ENCODE measurements around the gene MRPL22. TPM values are rescaled to one million over a fixed set of nuclear protein-coding genes. Genes with fewer than 3 reads are reported as not detected.

The MRPL22 gene
- total RNA-seq, 1 experiment from 2014 or later, result 68.3 TPM

GRCh38 chr5:154949781-154950180, 8.9 kb downstream of the MRPL22 start:
- TF ChIP-seq YY1 (IDR thresholded peaks at IDR 0.05; ENCODE audit: extremely low read depth, insufficient replicate concordance, low read depth, low read length) (no peak), CEBPB (IDR thresholded peaks at IDR 0.05; ENCODE audit: low read depth) (no peak), REST (IDR thresholded peaks at IDR 0.05; ENCODE audit: low read depth) (no peak), SRF (IDR thresholded peaks at IDR 0.05; ENCODE audit: low read depth) (no peak), EGR1 (IDR thresholded peaks at IDR 0.05; ENCODE audit: low read depth) (no peak), FOSL1 (IDR thresholded peaks at IDR 0.05; ENCODE audit: low read depth) (no peak), ELF1 (IDR thresholded peaks at IDR 0.05; ENCODE audit: borderline replicate concordance, low read depth) (no peak), CTCF (IDR thresholded peaks at IDR 0.05 in 2 of 3, conservative IDR thresholded peaks at IDR 0.05 in 1 of 3; ENCODE audit: borderline replicate concordance in 1 of 3, insufficient read depth in 1 of 3, low read depth in 2 of 3, low read length in 2 of 3) (no peak), ZNF274 (IDR thresholded peaks at IDR 0.05; ENCODE audit: low read depth, low read length) (no peak), POLR2A (IDR thresholded peaks at IDR 0.05; ENCODE audit: borderline replicate concordance, extremely low read depth, insufficient read depth, insufficient read length) (no peak), SP1 (IDR thresholded peaks at IDR 0.05; ENCODE audit: low read depth) (no peak)
- ChIA-PET RAD21 (ENCODE audit: low non-redundant PET in 1 of 2, low total read pairs in 2 of 2, uncharacterized antibody in 2 of 2, unreplicated experiment in 2 of 2) (no interaction called here), CTCF (no interaction called here), POLR2A (no interaction called here)
- DNase-seq (ENCODE audit: low read depth, low spot score) (no peak), ATAC-seq (no peak)
- BruUV-seq (replicated peaks), result no TSS peak
- H3K27ac ChIP-seq (ENCODE audit: low read depth, low read length), result no peak overlapping the region
- H3K9me2 ChIP-seq (ENCODE audit: insufficient read depth), result no peaks in the 10 kb centered on the region
- no peaks in the 10 kb centered on the region for H4K20me1 ChIP-seq (ENCODE audit: insufficient read depth)
- no peaks in the 10 kb centered on the region for H3K27me3 ChIP-seq (ENCODE audit: insufficient read depth, low read length)
- no peak overlapping the region for H3K4me2 ChIP-seq (ENCODE audit: low read length)
- H3K9me3 ChIP-seq (ENCODE audit: control insufficient read depth in 1 of 2, insufficient read depth in 1 of 2, low read depth in 1 of 2, low read length in 2 of 2), result no peaks in the 10 kb centered on the region
- H3K79me2 ChIP-seq (ENCODE audit: insufficient read depth, low read length), result peaks cover 71% of the 10 kb centered on the region
- H3K4me3 ChIP-seq (replicated peaks in 1 of 2; ENCODE audit: low read depth in 1 of 2, low read length in 2 of 2), result no peak overlapping the region
- intact Hi-C loops (cut with micrococcal nuclease), result no loop called here
- no peak overlapping the region for H3K9ac ChIP-seq (ENCODE audit: low read length)
- no peak overlapping the region for H2AFZ ChIP-seq (ENCODE audit: low read depth, low read length, poor library complexity, severe bottlenecking)
- no peaks in the 10 kb centered on the region for H3K4me1 ChIP-seq (ENCODE audit: control insufficient read depth in 1 of 2, insufficient read depth in 2 of 2, low read length in 2 of 2)
- no peaks in the 10 kb centered on the region; a peak in 1 of 4 replicates for H3K36me3 ChIP-seq (ENCODE audit: control insufficient read depth in 1 of 2, insufficient read depth in 2 of 2, low read length in 2 of 2)
